Stomach smooth muscle (tissue), 2 donors: ENCODE data around the gene CLDN14.

ENCODE experiments used
- H3K27ac ChIP-seq: one replicate; pipeline ENCODE4 v1.7.0; 2013; ENCODE audit warnings: mild to moderate bottlenecking, low read length, inconsistent platforms
- H3K27me3 ChIP-seq, 2 donors: one replicate each; pipeline ENCODE4 v1.7.0; 2013; ENCODE audit warnings: low read length in 2 of 2; ENCODE audit not compliant: insufficient read depth in 2 of 2, control insufficient read depth in 1 of 2
- H3K36me3 ChIP-seq, 2 donors: one replicate each; pipeline ENCODE4 v1.7.0; 2013; ENCODE audit warnings: low read length in 2 of 2; ENCODE audit not compliant: control insufficient read depth in 2 of 2, insufficient read depth in 2 of 2
- H3K4me1 ChIP-seq: one replicate; pipeline ENCODE4 v1.7.0; 2013; ENCODE audit warnings: low read length; ENCODE audit not compliant: control insufficient read depth, insufficient read depth
- H3K4me3 ChIP-seq, 2 donors: one replicate each; pipeline ENCODE4 v1.7.0; 2013; ENCODE audit warnings: low read length in 2 of 2
- H3K9ac ChIP-seq, 2 donors: one replicate each; pipeline ENCODE4 v1.7.0; 2013; ENCODE audit warnings: low read length in 2 of 2, mild to moderate bottlenecking in 1 of 2
- H3K9me3 ChIP-seq, 2 donors: one replicate each; pipeline ENCODE4 v1.7.0; 2013; ENCODE audit warnings: low read length in 2 of 2; ENCODE audit not compliant: control insufficient read depth in 2 of 2
- donor health status: healthy.
- donor health status: Pancreatic carcinoma.

The CLDN14 gene

GRCh38 chr21:36512971-36513370 is 33.0 kb upstream of the CLDN14 start:
- H3K36me3 ChIP-seq: no peaks in the 10 kb centered on the region
- no peaks in the 10 kb centered on the region for H3K4me1 ChIP-seq
- peaks cover 3 to 6% of the 10 kb centered on the region in 2 donors for H3K27me3 ChIP-seq
- no peak overlapping the region for H3K4me3 ChIP-seq
- no peak overlapping the region for H3K9ac ChIP-seq
- no peaks in the 10 kb centered on the region for H3K9me3 ChIP-seq
- no peak overlapping the region for H3K27ac ChIP-seq

- Histone ChIP-seq H3K36me3 (no peaks in the 10 kb centered on the region), H3K27me3 (peaks cover 3 to 6% of the 10 kb centered on the region in 2 donors), H3K27ac (no peak overlapping the region), H3K9me3 (no peaks in the 10 kb centered on the region), H3K4me3 (no peak overlapping the region), H3K9ac (no peak overlapping the region), H3K4me1 (no peaks in the 10 kb centered on the region)
Observed at GRCh38 chr21:36511484-36512220, 31.7 kb upstream of the CLDN14 start.

GRCh38 chr21:36510911-36511310 is 31.0 kb upstream of the CLDN14 start:
- Histone ChIP-seq H3K27me3 (peaks cover 3 to 6% of the 10 kb centered on the region in 2 donors), H3K36me3 (no peaks in the 10 kb centered on the region), H3K4me1 (peaks cover under 1% of the 10 kb centered on the region), H3K9ac (no peak overlapping the region), H3K27ac (no peak overlapping the region), H3K4me3 (no peak overlapping the region), H3K9me3 (no peaks in the 10 kb centered on the region)

GRCh38 chr21:36509973-36510664 is 30.2 kb upstream of the CLDN14 start:
- Histone ChIP-seq H3K36me3 (no peaks in the 10 kb centered on the region), H3K27me3 (peaks cover 3 to 8% of the 10 kb centered on the region in 2 donors), H3K27ac (no peak overlapping the region), H3K4me3 (no peak overlapping the region), H3K4me1 (peaks cover 4% of the 10 kb centered on the region), H3K9me3 (no peaks in the 10 kb centered on the region), H3K9ac (no peak overlapping the region)

GRCh38 chr21:36508948-36509347 is 29.0 kb upstream of the CLDN14 start:
- H3K9me3 ChIP-seq: no peaks in the 10 kb centered on the region
- H3K4me1 ChIP-seq: peaks cover 4% of the 10 kb centered on the region
- H3K27ac ChIP-seq: no peak overlapping the region
- H3K36me3 ChIP-seq: no peaks in the 10 kb centered on the region
- no peak overlapping the region for H3K9ac ChIP-seq
- H3K27me3 ChIP-seq: peaks cover 3 to 6% of the 10 kb centered on the region in 2 donors
- no peak overlapping the region for H3K4me3 ChIP-seq

- Histone ChIP-seq H3K27me3 (peaks cover 3 to 4% of the 10 kb centered on the region in 2 donors), H3K9ac (no peak overlapping the region), H3K27ac (no peak overlapping the region), H3K4me3 (no peak overlapping the region), H3K36me3 (no peaks in the 10 kb centered on the region), H3K4me1 (peaks cover 4% of the 10 kb centered on the region), H3K9me3 (no peaks in the 10 kb centered on the region)
Observed at GRCh38 chr21:36507397-36508018, 27.6 kb upstream of the CLDN14 start.

- H3K9me3 ChIP-seq: no peaks in the 10 kb centered on the region
- H3K36me3 ChIP-seq: no peaks in the 10 kb centered on the region
- peaks cover 4% of the 10 kb centered on the region for H3K4me1 ChIP-seq
- no peak overlapping the region for H3K27ac ChIP-seq
- H3K4me3 ChIP-seq: no peak overlapping the region
- H3K9ac ChIP-seq: no peak overlapping the region
- peaks cover 0 to 3% of the 10 kb centered on the region in 2 donors for H3K27me3 ChIP-seq
Observed at GRCh38 chr21:36506482-36506881, 26.6 kb upstream of the CLDN14 start.

GRCh38 chr21:36504067-36505058 is 24.4 kb upstream of the CLDN14 start:
- peaks cover 4% of the 10 kb centered on the region for H3K4me1 ChIP-seq
- H3K36me3 ChIP-seq: no peaks in the 10 kb centered on the region
- H3K4me3 ChIP-seq: no peak overlapping the region
- no peak overlapping the region for H3K27ac ChIP-seq
- no peak overlapping the region for H3K9ac ChIP-seq
- H3K27me3 ChIP-seq: peaks cover 0 to 3% of the 10 kb centered on the region in 2 donors
- no peaks in the 10 kb centered on the region for H3K9me3 ChIP-seq

- Histone ChIP-seq H3K4me3 (no peak overlapping the region), H3K9me3 (no peaks in the 10 kb centered on the region), H3K36me3 (no peaks in the 10 kb centered on the region), H3K4me1 (peaks cover 4% of the 10 kb centered on the region), H3K9ac (no peak overlapping the region), H3K27ac (no peak overlapping the region), H3K27me3 (peaks cover 0 to 3% of the 10 kb centered on the region in 2 donors)
Observed at GRCh38 chr21:36502365-36502764, 22.4 kb upstream of the CLDN14 start.

- H3K27me3 ChIP-seq: peaks cover 0 to 3% of the 10 kb centered on the region in 2 donors
- H3K4me1 ChIP-seq: peaks cover 4% of the 10 kb centered on the region
- H3K27ac ChIP-seq: no peak overlapping the region
- no peaks in the 10 kb centered on the region for H3K36me3 ChIP-seq
- H3K4me3 ChIP-seq: no peak overlapping the region
- no peaks in the 10 kb centered on the region for H3K9me3 ChIP-seq
- H3K9ac ChIP-seq: no peak overlapping the region
Observed at GRCh38 chr21:36501589-36501892, 21.6 kb upstream of the CLDN14 start.
